DLD1 (cell line): ENCODE data around the gene SPP1.

ENCODE experiments used
- in situ Hi-C: cut with HindIII; loops from 2 replicates; pipeline ENCODE4 v1.10.0; 2017; ENCODE audit warnings: low sequenced_read_pairs

SPP1 gene

GRCh38 chr4:88015659-88016295 is 40.3 kb downstream of the SPP1 start:
- in situ Hi-C loops, result no loop called here

- in situ Hi-C loops, result no loop called here
These were observed 42.2 kb downstream of the SPP1 start for GRCh38 chr4:88017516-88018297.

- in situ Hi-C loops, result no loop called here
These were observed 43.0 kb downstream of the SPP1 start for GRCh38 chr4:88018466-88018865.

- in situ Hi-C loops, result no loop called here
These were observed 46.3 kb downstream of the SPP1 start for GRCh38 chr4:88021824-88022223.

GRCh38 chr4:88022289-88022688 is 46.8 kb downstream of the SPP1 start:
- in situ Hi-C loops, result no loop called here

GRCh38 chr4:88025868-88026661 is 50.6 kb downstream of the SPP1 start:
- in situ Hi-C loops, result loop anchor here (25.0 kb wide), 1 partner anchor 486 kb away; the partner anchor contains the start of gene PYURF

- in situ Hi-C loops, result loop anchor here (25.0 kb wide), 1 partner anchor 484 kb away; the partner anchor contains the start of gene PYURF
These were observed 52.4 kb downstream of the SPP1 start for GRCh38 chr4:88027611-88028608.

- in situ Hi-C loops, result loop anchor here (25.0 kb wide), 1 partner anchor 483 kb away; the partner anchor contains the start of gene PYURF
These were observed 53.4 kb downstream of the SPP1 start for GRCh38 chr4:88028946-88029345.

GRCh38 chr4:88029556-88029955 is 54.0 kb downstream of the SPP1 start:
- in situ Hi-C loops, result loop anchor here (25.0 kb wide), 1 partner anchor 483 kb away; the partner anchor contains the start of gene PYURF

GRCh38 chr4:88030565-88031310 is 55.2 kb downstream of the SPP1 start:
- in situ Hi-C loops, result loop anchor here (25.0 kb wide), 1 partner anchor 482 kb away; the partner anchor contains the start of gene PYURF
